Right renal cortex interstitium (tissue), 3 donors: ENCODE measurements around the gene KLC4. TPM values are rescaled to one million over a fixed set of nuclear protein-coding genes. Genes with fewer than 3 reads are reported as not detected.
"Not testable (repeated sequence)": the region's sequence is repeated elsewhere in the genome, so short reads cannot be mapped to it uniquely, and the experiment has no call there.

Experiments
- DNase-seq, 3 donors: peaks; one replicate each; pipeline ENCODE4 v3.0.0-alpha.2; 2013; ENCODE audit warnings: low read depth in 3 of 3, low spot score in 2 of 3
- polyA plus RNA-seq, 3 donors: library from polyadenylated mRNA; unstranded; fragments of 120-200 nt; gene quantifications; one replicate each; pipeline ENCODE4 v1.2.1, GENCODE V29; 2013; ENCODE audit not compliant: insufficient read length in 3 of 3

The KLC4 gene
- polyA plus RNA-seq, 3 donors: 46.8 to 54.1 (median 51.8) TPM

DNA sequence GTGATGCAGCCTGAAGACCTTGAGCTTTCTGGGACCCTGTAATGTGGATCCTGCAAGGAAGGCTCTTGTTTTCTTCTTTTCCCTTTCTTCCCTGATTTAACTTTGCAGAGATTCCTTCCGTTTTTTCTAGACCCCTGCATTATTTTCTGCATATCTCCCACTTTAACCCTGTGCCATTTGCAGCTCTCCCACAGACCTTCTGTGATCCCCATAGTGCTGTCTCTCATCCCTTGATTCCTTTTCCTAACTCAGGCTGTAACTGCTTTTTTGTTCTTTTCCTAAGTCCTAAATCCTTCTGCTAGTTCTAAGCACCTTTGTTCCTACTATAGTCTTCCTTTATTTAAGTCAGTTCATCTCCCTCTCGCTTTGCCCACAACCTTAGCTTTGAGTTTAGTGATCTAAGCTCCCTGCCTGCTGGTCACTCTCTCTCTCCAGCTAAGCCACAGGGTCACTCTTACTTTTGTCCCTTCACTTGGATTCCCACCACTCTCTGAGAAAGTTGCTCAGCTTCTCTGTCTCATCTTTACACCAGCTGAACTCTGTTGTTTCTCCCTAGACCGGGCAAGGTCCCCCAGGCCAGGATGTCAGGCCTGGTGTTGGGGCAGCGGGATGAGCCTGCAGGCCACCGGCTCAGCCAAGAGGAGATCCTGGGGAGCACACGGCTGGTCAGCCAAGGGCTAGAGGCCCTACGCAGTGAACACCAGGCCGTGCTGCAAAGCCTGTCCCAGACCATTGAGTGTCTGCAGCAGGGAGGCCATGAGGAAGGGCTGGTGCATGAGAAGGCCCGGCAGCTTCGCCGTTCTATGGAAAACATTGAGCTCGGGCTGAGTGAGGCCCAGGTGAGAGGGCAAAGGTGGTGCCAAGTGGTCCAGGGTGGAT is 1.6 kb downstream of the KLC4 start:
- DNase-seq: no peak

DNA sequence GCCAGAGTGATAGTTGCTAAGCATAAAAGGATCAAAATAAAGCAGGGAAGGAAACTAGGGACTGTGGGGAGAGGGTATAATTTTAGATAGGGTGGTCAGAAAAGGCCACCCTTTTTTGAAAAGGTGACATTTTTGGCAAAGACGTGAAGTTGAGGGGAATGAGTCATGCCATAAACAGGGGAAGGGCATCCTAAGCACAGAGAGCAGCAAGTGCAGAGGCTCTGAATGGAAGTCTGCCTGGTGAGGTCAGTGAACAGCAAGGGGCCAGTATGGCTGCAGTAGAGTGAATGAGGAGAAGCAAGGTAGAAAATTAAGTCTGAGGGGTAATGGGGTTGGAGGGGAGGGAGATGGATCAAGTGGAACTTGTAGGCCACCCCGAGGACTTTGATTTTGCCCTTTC is 2.4 kb downstream of the KLC4 start:
- DNase-seq: no peak

DNA sequence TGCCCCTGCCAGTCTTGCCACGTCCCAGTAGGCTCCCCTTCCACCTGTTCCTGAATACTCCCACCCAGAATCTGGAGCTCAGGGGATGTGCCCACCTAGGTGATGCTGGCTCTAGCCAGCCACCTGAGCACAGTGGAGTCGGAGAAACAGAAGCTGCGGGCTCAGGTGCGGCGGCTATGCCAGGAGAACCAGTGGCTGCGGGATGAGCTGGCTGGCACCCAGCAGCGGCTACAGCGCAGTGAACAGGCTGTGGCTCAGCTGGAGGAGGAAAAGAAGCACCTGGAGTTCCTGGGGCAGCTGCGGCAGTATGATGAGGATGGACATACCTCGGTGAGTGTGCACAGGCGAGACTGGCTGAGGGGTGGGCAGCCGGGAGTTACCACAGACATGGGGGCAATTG is 3.4 kb downstream of the KLC4 start:
- no peak for DNase-seq

DNA sequence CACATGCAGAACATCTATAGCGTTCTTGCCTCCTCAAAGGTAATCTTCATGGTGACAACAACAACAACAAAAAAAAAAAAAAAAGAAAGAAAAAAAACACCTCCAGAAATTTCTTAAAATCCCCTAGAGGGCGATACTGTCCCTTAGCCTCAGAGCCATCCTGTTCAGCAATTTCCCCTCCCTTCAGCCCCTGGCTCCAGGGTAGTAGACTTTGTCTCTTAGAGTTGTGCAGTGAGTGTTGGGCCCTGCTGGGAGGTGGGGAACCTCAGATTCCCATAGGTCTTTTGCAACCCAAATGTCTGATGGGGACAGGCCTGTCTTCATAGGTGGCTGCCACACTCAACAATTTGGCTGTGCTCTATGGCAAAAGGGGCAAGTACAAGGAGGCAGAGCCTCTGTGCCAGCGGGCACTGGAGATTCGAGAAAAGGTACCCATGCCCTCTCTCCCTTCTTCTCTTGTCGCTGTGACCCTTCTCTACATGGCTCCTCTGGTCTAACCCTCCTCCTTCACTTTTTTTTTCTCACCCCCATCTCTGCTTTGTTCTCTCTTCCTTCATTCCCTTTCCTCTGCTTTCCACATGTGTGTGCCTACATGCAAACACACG is 10.7 kb downstream of the KLC4 start:
- DNase-seq: no peak

DNA sequence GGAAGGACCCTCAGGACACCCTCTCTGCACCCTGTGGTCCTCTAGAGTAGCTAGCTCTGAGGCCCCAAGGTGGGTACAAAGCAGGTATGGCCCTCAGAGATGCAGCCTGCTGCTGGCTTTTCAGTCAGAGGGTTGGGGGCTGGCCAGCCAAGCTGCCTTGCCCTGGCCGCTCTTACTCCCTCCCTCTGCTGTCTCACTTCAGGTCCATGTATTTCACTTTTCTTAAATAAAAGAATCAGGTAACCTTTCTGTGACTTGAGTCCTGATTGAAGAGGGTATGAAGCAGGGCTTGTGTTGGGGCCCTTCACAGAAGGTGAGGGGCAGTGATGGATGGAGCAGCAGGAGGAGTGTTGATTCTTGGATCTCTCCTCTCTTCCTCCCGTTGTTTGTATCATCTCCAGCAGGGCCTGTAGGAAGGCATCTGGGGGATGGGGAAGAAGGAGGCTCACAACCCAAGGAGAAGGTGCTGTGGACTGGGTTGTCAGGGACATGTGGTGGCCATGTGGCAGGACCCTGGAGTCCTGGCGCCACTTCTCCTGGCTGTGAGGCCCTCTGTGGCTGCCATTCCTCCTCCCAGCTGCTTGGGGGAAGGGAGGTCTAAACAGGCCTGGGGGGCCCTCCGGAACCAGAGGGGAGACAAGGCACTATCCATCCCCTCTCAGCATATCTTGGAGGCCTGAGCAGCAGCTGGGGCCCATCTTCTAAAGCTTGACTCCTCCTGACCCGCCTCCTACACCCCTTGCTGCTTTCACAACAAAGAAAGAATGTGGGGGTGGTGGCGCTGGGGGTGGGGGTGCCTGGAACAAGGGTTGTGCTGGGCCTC is 15.6 kb downstream of the KLC4 start:
- DNase-seq: no peak

DNA sequence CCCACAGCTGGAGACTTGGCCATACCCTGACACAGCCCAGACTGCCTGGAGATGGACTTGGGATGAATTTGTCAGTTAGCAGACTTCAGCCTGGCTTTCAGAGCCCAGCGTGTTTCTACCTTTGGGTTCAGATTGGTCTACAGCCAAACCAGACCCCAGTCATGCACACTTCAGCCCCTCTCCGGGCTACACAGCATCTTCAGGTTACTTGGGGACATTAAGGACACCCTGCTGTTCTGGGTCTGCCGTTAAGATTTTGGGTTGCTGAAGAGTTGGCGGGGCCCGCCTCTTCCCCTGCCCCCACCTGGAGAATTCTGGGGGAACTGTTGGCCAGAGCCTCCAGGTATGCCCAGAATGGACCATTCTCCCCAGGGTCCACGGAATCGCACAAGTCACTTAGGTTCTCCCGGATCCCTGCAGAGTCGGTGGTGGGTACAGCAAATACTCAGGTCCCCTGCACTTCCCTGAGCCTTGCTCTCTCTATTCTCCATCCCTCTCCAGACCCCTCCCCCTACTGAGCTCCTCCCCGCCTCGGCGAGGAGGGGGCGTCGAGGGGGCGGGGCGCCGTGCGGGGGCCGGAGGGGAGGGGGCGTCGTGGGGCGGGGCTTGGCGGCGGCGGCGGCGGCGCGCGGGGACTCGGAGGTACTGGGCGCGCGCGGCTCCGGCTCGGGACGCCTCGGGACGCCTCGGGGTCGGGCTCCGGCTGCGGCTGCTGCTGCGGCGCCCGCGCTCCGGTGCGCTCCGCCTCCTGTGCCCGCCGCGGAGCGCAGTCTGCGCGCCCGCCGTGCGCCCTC is 16.4 kb downstream of the KLC4 start, which contains the start of gene PTK7:
Gene PTK7, plus strand, starts transcription at position 645 of the 794 bp plus-strand sequence. CDS start 175 bp downstream, outside the sequence.
- DNase-seq: no peak

DNA sequence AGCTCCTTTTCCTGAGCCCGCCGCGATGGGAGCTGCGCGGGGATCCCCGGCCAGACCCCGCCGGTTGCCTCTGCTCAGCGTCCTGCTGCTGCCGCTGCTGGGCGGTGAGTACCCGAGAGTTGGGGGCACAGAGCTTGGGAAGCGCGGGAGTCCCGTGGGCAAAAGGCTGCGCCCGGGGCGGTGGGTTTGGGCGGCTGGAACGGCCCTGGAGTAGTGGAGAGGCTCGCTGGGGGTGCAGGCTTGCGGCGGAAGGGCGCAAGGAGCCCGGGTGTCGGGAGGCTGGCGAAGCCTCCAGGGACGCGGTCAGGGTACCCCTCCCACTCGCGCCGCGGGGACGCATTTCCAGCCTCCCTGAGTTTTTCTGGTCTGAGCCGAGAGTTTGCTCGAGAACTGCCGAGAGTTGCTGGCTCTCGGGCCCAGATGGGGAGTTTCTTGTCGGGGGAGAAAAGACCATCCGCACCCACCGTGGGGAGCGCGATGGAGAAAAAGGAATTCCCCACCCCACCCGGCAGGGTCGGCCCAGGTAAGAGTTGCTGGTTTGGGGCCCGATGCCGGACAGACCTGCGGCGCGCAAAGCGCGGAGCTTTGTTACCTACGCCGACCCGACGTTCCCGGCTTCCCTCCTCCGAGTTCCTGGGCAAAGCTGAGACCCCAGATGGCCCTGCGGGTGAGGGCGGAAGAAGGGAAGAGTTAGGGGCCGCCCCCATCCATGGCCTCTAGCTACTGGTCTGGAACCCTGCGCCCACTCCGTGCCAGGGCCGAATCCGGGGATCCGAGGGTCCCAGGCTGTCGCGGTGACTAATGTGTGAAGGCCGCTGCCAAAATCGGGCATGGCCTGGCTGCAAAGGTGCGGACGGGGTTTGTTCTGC is 17.3 kb downstream of the KLC4 start:
- no peak for DNase-seq

DNA sequence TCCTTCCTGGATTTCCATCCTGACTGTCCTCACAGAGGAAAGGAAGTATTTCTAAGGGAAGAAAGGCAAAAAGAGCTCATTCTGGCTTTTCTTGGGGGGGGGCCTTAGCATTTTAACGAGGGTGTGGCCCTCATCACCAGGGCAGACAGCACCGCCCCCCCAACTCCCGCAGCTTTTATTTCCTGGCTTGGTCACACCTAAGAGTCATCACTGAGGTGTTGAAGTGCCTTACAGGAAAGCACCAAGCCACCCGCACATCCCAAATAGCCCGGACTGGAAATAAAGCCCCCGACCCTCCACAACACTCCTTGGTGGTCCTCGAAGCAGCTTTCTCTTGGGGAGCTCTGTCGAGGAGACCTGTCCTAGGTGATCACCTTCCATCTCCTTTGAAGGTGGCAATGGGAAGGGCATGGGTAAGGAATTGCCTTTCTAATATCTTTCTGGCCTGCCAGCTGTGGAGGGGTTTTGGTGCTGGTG is 17.9 kb downstream of the KLC4 start:
- no peak for DNase-seq

DNA sequence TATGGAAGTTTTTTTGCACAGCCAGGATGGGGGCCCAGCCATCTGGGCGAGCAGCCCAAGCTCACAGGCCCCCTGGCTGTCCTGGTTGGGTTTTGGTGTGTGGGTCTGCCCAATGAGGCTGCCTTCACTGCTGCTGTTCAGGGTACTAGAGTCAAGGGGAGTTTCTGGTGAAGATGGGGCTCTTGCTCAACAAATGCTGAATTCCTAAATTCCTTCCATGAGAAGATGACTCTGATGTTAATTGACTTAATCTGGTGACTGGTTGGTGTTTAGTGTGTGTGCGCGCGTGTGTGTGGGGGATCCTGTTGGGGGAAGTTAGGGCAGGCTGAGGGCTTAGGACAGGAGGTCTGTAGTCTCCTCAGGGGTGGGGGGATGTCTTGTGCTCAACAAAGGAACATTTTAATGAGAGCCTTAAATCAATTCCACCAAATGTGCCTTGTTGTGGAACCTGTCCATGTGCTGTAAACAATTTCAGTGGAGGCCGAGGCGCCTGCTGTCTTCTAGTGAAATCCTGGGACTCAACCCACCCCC is 18.6 kb downstream of the KLC4 start:
- no peak for DNase-seq

DNA sequence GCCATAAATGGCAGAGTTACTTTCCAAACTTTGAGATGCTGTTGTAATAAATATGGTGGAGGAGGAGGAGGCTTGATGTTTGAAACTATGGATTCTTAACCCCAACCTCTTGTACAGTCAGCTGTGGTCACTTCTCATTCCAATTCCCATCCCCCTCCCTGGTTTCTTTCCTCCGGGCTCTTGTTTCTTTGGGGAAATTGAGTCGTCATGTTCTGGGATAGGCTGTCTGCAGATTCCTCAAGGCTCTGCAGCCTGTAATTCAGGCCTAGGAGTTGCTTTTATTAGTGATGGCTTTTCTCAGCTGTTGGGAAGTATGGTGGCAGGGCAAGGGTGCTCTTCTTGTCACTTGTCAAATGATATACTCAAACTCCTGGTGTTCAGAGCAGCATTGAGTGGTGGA is 19.3 kb downstream of the KLC4 start:
- DNase-seq: no peak

DNA sequence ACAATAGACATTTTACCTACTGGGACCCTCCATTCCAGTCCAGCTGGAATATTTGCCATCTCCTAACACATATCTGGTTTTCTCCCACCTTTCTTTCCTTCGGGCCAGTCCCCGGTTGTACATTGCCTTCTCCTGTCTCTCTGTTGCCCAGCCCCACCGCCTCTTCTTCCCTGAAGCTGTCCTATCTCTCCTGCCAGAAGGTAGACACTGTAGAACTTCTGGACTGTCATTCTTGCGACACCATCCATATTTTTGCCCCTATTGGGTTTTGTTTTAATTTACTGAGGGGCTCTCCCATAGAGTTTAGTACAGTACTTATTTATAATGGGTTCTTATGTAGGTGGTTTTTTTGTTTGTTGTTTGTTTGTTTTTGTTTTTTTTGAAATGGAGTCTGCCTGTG is 21.6 kb downstream of the KLC4 start:
- no peak for DNase-seq

DNA sequence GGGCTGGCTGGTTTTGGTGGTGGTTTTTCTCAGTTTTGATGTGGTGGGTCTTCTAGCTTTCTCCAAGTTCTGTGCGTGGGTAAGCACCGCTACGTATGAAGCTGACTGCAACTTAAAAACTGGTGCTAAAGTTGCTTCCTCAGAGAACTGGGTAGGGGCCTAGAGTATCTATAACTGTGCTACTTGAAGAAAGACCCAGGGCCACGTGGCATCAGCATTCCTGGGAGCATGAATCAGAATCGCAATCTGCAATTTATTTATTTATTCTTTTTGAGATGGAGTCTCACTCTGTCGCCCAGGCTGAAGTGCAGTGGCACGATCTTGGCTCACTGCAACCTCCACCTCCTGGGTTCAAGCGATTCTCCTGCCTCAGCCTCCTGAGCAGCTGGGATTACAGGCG is 22.5 kb downstream of the KLC4 start:
- DNase-seq: not testable (repeated sequence)

DNA sequence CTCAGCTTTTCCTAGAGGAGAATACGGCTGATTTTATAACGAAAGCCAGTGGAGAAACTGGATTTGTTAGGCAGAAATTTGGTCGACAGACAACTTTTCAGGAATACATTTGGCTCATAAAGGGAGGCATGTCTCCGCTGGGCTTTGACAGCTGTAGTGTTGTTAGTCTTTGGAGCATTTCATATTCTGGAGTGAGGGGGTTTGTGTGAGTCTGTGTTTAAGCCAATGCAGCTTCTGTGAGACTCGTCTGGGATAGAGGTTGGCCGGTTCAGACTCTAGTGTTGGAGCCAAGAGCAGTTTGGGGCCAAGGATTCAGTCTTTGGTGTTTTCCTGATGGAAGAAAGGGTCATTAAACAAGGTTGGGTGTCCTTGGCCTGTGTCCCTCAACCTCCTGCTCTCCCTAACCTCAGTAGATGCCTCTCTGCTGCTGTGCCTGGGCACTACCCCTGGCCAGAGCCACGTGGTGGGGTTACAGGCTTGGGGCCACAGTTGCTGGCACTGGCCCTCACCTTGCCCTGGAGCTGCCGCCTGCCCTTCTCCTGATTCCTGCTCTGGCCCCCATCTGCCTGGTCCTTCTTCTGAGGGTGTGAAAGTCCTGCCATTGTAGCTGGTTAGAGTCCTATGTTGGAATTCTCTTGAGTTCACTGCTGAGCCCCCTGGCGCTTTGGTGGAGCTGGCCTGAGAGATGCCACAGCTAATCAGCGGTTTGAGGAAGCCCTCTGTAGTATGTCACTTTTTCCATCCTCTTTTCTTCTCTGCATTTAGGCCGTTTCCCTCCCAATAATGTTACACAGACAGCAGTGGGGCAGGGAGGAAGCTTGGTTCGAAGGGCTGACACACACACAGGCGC is 23.6 kb downstream of the KLC4 start:
- no peak for DNase-seq

DNA sequence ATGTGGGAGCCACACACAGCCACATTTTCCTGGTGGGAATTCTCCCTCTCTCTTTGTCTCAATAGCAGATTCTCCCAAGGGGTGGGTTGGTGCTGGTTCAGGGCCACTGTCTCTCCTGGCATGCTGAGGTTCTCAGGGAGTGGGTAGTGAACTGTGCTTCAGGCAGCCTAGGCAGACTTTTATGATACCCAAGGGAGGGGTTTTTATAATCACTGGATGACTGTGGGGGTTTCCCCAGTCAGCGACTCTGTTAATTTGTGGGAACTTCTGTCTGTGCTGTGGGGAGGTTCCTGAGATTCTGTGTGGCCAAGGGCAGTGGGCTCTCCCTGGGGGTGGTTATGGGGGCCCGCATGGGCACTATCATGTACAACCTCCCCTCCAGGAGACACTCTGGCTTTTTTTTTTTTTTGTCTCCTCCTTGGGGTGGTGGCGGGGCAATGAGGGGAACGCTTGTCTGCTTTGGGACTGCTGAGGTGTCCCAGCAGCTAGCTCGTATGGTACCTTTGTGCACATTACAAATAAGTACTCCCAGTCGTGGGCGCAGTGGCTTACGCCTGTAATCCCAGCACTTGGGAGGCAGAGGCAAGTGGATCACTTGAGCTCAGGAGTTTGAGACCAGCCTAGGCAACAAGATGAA is 26.7 kb downstream of the KLC4 start:
- DNase-seq: no peak

DNA sequence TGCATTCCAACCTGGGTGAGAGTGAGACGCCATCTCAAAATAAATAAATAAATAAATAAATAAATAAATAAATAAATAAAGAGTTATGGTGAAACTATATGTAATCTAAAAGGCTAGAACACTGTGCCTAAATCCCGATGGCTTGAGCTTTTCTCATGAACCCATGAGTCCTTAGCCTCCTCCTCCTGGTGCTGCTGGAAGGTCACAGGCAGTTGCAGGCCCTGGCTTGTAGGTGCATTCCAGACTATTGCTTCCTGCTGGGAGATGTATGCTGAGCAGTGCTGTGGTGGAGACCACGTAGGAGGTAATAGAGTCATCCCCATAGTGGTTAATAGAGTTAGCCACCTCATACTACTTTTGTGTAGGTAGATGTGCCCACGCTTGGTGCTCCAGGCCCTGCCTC is 29.2 kb downstream of the KLC4 start:
- DNase-seq: no peak

DNA sequence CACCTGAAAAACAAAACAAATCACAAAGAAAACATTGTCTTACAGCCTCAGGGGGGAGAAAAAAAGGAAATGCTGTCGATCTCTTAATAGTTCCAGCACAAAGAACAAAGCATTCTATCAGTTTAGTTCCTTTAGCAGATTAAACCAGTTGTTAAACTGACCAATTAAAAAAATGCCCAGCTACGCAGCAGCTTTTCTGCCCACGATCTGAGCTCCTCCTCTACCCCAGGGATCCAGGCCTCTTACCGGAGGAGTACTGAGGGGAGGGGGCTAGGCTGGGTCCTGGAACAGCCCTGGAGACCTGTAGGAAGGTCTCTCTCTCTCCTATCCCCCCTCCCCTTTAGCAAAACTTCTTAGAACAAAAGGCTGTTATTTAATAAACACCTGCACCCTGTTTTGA is 30.0 kb downstream of the KLC4 start:
- no peak for DNase-seq

DNA sequence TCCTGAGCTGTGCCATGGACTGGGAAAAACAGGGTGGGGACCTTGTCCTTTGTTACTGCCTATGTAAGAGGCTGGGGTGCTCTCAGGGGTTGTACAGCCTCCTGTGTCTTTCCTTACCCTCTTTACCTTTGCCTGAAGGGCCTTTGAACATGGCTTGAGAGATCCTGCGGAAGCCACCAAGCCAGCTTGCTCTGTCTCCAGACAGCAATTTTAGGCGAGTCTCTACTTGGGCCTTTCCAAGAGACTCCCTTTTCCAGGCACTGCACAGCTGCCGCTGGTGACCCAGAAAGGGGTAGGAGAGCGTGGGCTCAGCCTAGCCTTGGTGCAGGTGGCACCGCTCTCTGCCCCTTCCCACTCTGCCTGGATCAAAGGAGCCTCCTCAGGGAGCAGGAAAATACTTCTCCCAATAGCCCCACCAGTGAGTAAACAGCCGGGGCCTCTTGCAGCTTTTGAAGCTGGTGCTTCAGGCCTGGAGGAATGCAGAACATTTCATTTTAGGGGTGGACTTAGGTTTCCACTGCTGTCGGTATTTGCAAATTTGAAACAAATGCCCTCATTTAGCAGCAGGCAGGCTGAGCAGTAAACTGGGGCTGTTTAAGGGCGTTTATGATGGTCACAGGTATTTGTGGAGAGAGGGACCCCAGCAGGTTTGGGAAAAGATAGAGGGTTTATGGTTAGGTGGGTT is 30.6 kb downstream of the KLC4 start:
- no peak for DNase-seq
